ENCODE measurements around the gene MYO3A.

MYO3A gene

GRCh38 chr10:26215935-26216584 lies 282.0 kb downstream of the MYO3A start:
- no peak for DNase-seq (ENCODE audit: low spot score)

DNA sequence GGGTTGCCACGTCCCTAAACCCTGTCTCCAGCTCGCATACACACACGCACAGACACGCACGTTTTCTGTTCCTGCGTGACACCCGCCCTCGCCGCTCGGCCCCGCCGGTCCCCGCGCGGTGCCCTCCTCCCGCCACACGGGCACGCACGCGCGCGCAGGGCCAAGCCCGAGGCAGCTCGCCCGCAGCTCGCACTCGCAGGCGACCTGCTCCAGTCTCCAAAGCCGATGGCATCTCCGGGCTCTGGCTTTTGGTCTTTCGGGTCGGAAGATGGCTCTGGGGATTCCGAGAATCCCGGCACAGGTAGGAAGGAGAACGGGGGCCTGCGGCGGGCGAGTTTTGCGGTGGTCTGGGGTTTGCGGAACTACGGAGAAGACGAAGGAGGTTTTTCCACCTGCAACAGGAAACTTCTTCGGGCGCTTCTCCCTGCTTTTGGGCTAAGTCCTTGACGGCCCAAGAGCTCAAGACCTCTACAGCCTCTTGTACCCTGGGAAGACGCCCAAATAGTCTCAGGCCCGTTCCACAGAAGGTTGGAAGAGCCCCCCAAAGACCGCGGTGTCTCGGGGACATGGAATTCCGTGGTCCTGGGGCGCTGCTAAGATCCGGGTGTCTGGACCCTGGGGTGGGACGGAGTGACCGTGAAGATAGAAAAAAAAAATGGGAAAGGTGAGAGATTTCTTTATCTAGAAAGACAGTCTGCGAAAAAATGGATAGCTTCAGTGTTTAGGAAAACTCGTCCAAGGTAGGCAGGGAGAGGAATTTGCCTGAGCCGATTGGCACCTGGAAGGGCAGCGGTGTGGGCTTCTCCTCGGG lies 282.8 kb downstream of the MYO3A start, which contains the start of gene GAD2:
Gene GAD2, plus strand, starts transcription at position 190 of the 811 bp plus-strand sequence. Its CDS starts 36 bp downstream, at position 226.
- no peak for DNase-seq (ENCODE audit: low spot score)

GRCh38 chr10:26217396-26218086 lies 283.5 kb downstream of the MYO3A start:
- no peak for DNase-seq (ENCODE audit: low spot score)

DNA sequence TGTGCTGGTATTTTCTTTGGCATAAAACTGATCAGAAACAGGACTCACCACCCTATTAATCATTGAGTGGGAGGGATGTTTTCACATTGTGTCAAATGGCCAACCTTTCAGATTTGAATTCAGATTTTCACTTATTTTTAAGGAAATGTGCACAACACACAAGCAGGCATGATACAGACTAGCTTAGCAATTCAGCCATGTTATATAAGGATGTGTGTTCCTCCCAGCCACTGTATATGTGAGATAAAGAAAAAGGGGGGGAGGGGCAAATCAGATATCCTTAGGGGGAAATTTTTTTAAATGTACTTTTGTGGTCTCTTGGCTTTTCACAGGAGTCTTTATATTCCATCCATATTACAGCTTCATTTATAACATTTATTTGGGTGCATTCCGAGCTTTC lies 285.6 kb downstream of the MYO3A start:
- DNase-seq (ENCODE audit: low spot score), result no peak

DNA sequence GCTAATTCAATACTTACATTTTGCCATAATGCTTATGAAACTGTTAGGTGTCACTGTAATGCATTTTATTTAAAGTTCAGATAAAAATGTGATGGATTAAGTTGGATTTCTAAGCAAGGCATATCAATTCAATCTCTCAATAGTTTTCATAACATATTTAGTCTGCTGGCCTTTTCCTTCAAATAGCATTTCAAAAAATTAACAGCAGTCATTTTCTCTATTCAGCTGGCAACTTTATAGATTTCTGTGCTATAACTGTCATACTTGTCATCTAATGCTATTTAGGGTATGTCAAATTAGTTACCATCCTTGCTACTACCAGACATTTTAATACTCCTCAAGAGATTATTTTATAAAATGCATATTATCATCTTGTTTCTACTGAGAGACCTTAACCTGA lies 286.9 kb downstream of the MYO3A start:
- DNase-seq (ENCODE audit: low spot score), result no peak

DNA sequence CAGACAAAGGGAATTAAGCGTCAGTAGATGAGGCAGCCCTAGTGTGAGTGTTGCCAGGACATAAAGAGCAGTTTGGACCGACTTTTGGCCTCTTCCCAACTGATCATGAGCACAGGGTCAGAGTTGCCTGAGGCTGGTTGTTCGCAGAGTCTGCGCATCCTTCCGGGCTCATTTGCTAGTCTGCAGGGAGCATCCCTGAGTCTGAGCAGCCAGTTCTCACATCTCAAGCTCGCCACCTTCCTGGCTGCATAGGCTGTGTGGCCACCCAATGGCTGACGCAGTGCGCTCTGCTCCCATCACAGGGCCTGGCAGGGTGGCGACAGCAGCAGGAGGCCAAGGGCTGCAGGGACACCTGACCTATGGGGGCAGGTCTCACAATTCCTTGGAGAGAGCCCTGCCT lies 287.5 kb downstream of the MYO3A start:
- DNase-seq (ENCODE audit: low spot score), result no peak

DNA sequence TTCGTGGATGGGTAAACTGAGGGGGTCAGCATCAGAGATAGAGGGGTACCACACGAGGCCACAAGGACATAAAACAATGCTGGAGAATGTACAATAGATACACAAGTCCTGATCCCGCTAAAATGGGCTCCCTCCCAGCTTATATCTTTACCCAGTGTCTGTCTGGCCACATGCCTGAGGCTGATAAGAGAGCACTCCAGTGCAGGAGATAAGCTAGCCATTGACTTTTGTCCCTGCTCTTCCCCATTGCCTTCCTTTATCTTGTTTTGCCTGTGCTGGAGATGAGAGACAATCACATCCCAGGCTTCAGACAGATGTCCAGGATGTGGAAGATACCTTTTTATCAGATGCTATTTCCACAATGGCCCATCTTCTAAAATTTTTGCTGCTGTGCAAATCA lies 288.5 kb downstream of the MYO3A start:
- DNase-seq (ENCODE audit: low spot score), result no peak

- DNase-seq (ENCODE audit: low spot score), result no peak
Observed at GRCh38 chr10:26225322-26225721, 291.3 kb downstream of the MYO3A start.

DNA sequence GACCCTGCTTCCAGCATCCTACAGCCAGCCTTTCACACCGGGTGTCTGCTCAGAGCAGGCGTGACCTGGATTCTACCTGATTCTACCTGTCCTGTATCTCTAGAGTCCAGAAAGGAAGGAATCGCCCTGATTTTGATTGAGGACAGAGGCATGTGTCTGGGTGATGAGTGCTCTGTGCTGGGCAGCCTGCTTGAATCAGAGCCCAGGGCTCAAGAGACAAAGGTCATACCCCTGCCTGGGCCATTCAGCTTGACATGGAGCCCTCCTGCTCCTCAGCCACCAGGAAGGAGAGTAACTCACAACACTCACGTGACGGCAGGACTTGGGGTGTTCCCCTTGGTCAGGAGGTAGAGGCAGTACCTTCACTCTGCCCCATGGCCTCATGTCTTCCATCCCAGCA lies 293.8 kb downstream of the MYO3A start:
- DNase-seq (ENCODE audit: low spot score), result no peak

- DNase-seq (ENCODE audit: low spot score), result no peak
Observed at GRCh38 chr10:26232174-26232573, 298.1 kb downstream of the MYO3A start.

DNA sequence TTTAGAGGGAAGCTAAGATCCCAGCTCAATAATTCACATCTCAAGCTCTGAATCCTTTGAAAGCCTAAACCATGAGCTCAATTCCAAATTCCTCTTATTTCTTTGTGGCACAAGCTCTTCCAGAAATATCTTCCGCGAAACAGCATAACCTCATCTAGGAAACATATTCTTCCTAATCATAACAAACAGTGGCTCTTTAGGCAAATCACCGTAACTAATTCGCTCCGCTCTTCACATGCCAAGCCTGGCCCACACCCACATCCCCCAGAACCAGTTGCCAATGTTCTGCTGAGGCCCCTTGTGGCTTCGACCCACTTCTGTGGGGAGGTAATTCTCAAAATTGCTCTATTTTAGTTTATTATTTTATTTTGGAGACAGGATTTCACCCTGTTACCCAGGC lies 301.7 kb downstream of the MYO3A start:
- DNase-seq (ENCODE audit: low spot score), result no peak

- no peak for DNase-seq (ENCODE audit: low spot score)
Observed at GRCh38 chr10:26238378-26238777, 304.3 kb downstream of the MYO3A start.

DNA sequence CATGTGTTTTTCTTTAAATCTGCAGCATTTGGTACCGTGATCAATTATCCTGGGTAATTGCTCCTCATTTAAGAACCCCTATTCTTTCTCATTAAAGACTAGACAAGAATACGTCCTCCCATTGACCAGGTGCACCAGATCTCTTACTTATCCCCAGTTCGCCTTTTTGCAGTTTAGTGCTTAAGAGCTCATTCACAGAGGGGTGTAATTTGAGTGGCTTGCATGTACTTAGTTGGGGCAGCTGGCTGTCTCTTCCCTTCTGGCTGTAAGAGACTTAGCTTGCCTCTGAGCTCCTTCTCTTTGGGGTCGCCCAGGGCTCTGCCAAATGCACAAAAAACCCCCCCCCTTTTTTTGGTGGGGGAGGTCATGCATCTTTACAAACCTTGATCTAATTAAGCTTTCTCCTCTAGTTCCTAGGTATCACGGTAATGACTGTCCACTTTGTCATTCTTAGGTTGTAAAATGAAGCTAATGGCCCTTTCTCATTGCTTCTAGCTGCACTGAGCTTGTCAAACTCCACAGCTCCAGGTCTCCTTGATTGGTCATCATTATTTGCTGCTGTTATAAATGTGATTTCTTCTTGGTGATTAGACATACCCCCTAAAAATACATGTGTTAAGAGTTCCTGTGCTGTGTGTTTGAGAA lies 308.8 kb downstream of the MYO3A start:
- DNase-seq (ENCODE audit: low spot score), result no peak

DNA sequence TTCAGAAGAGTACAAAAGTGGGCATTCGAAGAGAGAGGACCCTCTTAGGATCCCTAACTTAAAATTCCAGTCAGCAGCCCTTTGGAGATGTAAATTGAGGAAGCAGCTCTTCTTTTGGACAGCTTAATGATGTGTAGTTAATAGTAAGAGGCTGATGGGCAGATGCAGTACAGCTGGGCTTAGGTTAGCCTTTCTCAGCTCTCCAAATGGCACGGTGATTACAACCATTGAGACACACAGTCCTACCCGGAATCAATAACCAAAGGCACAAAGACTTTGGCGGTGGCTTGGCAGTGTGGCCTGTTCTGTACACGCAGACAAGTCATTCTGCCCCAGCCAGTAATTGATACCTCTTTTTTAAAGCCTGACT lies 309.3 kb downstream of the MYO3A start:
- no peak for DNase-seq (ENCODE audit: low spot score)

- no peak for DNase-seq (ENCODE audit: low spot score)
Observed at GRCh38 chr10:26249681-26250080, 315.7 kb downstream of the MYO3A start.

GRCh38 chr10:26251925-26252324 lies 317.9 kb downstream of the MYO3A start:
- DNase-seq (ENCODE audit: low spot score), result no peak

DNA sequence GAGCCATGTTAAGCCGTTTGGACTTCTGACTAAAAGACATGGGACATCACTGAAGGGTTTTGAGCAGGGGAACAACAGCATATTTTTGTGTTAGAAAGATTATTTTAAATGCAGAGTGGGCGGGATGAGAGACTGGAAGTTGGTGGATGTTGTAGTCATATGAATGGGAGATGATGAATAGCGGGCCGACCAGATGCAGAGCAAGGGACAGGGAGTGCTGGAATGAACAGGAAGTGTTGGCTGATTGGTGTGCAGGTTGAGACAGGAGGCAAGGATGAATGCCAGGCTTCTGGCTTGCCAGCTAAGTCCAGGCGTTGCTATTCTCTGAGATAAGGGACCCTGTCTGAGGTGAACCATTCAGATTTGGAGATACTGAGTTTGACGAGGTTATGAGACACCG lies 320.6 kb downstream of the MYO3A start:
- no peak for DNase-seq (ENCODE audit: low spot score)

GRCh38 chr10:26259341-26259740 lies 325.3 kb downstream of the MYO3A start:
- DNase-seq (ENCODE audit: low spot score), result no peak
